HepG2 (cell line): Measurements from ENCODE around the gene ZMIZ1. TPM values are rescaled to one million over a fixed set of nuclear protein-coding genes. Genes with fewer than 3 reads are reported as not detected.

Experiments used
- ATAC-seq: fragments of 200-7000 bp; cut with Tn5 transposase; 3 replicates; pipeline ENCODE4 v1.9.1; 2020; ENCODE audit warnings: mild to moderate bottlenecking, moderate library complexity
- BruUV-seq: library from RNA; stranded (reverse); fragments of 400-500 nt; replicated peaks from 2 replicates; lab custom pipeline; 2021; lab: Mats Ljungman, UMichigan
- CTCF ChIA-PET: fragments of 300-600 bp; formaldehyde crosslinking; extraction: SDS; loops from one replicate; lab custom pipeline; 2021; ENCODE audit warnings: low total read pairs, inconsistent platforms, low intra/inter-chr PET ratio; lab: Yijun Ruan, JAX
- POLR2A ChIA-PET: fragments of 350-600 bp; sonication (Branson Sonifier 250); formaldehyde crosslinking; loops from one replicate; lab custom pipeline; 2020; ENCODE audit warnings: antibody characterized with exemption, inconsistent platforms; lab: Yijun Ruan, JAX
- DNase-seq: peaks from one replicate; pipeline ENCODE4 v3.0.0-alpha.2; 2015; ENCODE audit warnings: low spot score
- FAIRE-seq: peaks from 3 replicates; lab custom pipeline; 2011; peaks lifted over from hg19 to GRCh38; lab: Jason Lieb, UNC
- H2AFZ ChIP-seq: one replicate; pipeline ENCODE4 v1.6.1; 2011; ENCODE audit warnings: low read length, inconsistent platforms
- H3K27ac ChIP-seq: fragments of 300-600 bp; 3 replicates; pipeline ENCODE4 v1.8.0; 2011; ENCODE audit warnings: mixed run types, mild to moderate bottlenecking, mixed read lengths, low read length, inconsistent platforms; ENCODE audit not compliant: insufficient read depth; ENCODE audit errors: extremely low read length
- H3K27me3 ChIP-seq, 2 experiments: fragments of 200-600 bp in 1 of 2; 2 replicates in 1 of 2; 3 replicates in 1 of 2; pipeline versions ENCODE4 v1.6.0 to v1.8.0; 2011; ENCODE audit warnings: low read length in 2 of 2, mild to moderate bottlenecking in 2 of 2, moderate library complexity in 2 of 2, inconsistent platforms in 1 of 2; ENCODE audit not compliant: insufficient read depth in 2 of 2, control insufficient read depth in 1 of 2
- H3K36me3 ChIP-seq, 2 experiments: fragments of 200-600 bp in 1 of 2; replicated peaks in 1 of 2; 2 replicates in 1 of 2; 3 replicates in 1 of 2; pipeline versions ENCODE4 v1.5.1 to v1.8.0; 2011; ENCODE audit warnings: low read length in 2 of 2, inconsistent platforms in 1 of 2; ENCODE audit not compliant: insufficient read depth in 2 of 2, control insufficient read depth in 1 of 2
- H3K4me1 ChIP-seq: 2 replicates; pipeline ENCODE4 v1.5.1; 2012; ENCODE audit warnings: low read length, inconsistent platforms; ENCODE audit not compliant: insufficient read depth
- H3K4me2 ChIP-seq: 2 replicates; pipeline ENCODE4 v1.6.0; 2011; ENCODE audit warnings: low read depth, low read length, inconsistent platforms
- H3K4me3 ChIP-seq, 3 experiments: fragments of 200-600 bp in 1 of 3; sonication (generic), shearing (Covaris generic) in 1 of 3; replicated peaks in 1 of 3; 2 replicates each; pipeline ENCODE4 v1.5.1; 2011 to 2016; ENCODE audit warnings: low read length in 3 of 3, inconsistent platforms in 2 of 3, low read depth in 2 of 3, mild to moderate bottlenecking in 2 of 3, control low read depth in 1 of 3, mixed read lengths in 1 of 3; ENCODE audit not compliant: insufficient read depth in 1 of 3
- H3K79me2 ChIP-seq: one replicate; pipeline ENCODE4 v1.6.1; 2011; ENCODE audit warnings: low read length, inconsistent platforms; ENCODE audit not compliant: insufficient read depth
- H3K9ac ChIP-seq: 2 replicates; pipeline ENCODE4 v1.6.0; 2011; ENCODE audit warnings: mild to moderate bottlenecking, low read depth, low read length, inconsistent platforms; ENCODE audit not compliant: insufficient read depth
- H3K9me3 ChIP-seq: 2 replicates; pipeline ENCODE4 v1.5.1; 2012; ENCODE audit warnings: mild to moderate bottlenecking, low read length
- H4K20me1 ChIP-seq: 2 replicates; pipeline ENCODE4 v1.6.0; 2011; ENCODE audit warnings: inconsistent platforms, mild to moderate bottlenecking, low read length, moderate library complexity; ENCODE audit not compliant: insufficient read depth
- AGO2 ChIP-seq: fragments of 200-400 bp; formaldehyde crosslinking; optimal IDR thresholded peaks from 2 replicates; pipeline ENCODE3; 2017; ENCODE audit warnings: mild to moderate bottlenecking, low read depth, low read length, moderate library complexity
- ATF7 ChIP-seq, 2 experiments: fragments of 450-650 bp in 1 of 2; sonication (generic) in 1 of 2; formaldehyde crosslinking in 1 of 2; IDR thresholded peaks; 2 replicates each; pipeline versions ENCODE4 v1.4.0 to v1.6.1; 2016 to 2020; ENCODE audit warnings: antibody characterized with exemption in 1 of 2, mild to moderate bottlenecking in 1 of 2, missing genetic modification reagents in 1 of 2
- CAMTA2 ChIP-seq: sonication (generic); formaldehyde crosslinking; IDR thresholded peaks from 2 replicates; pipeline ENCODE4 v1.4.0; 2020; ENCODE audit warnings: mild to moderate bottlenecking, missing genetic modification reagents, borderline replicate concordance
- CC2D1A ChIP-seq: sonication (generic); formaldehyde crosslinking; IDR thresholded peaks from 2 replicates; pipeline ENCODE4 v1.8.1; 2023; ENCODE audit warnings: mild to moderate bottlenecking, missing genetic modification reagents
- RBM22 ChIP-seq: fragments of 200-400 bp; formaldehyde crosslinking; optimal IDR thresholded peaks from 2 replicates; pipeline ENCODE3; 2017; ENCODE audit warnings: mild to moderate bottlenecking, low read length, moderate library complexity
- ZNF441 ChIP-seq: sonication (generic); formaldehyde crosslinking; IDR thresholded peaks from 2 replicates; pipeline ENCODE4 v1.7.0; 2021; ENCODE audit warnings: missing genetic modification reagents, borderline replicate concordance
- ZNF672 ChIP-seq: sonication (generic); formaldehyde crosslinking; IDR thresholded peaks from 2 replicates; pipeline ENCODE4 v1.8.1; 2022; ENCODE audit warnings: missing genetic modification reagents
- ZNF772 ChIP-seq: sonication (generic); formaldehyde crosslinking; IDR thresholded peaks from 2 replicates; pipeline ENCODE4 v1.5.0; 2020; ENCODE audit warnings: mild to moderate bottlenecking, missing genetic modification reagents
- WGBS: methylation state at CpG from one replicate; pipeline ENCODE4 v1.1.6; 2017; ENCODE audit warnings: low lambda C conversion rate; 5-methylcytosine and 5-hydroxymethylcytosine counted together
- in situ Hi-C: cut with HindIII; loops from 2 replicates; pipeline ENCODE4 v1.10.0; 2017; ENCODE audit warnings: low pct_unique_long_range_greater_than_20kb; ENCODE audit not compliant: extremely low pct_ligation_motif_present
- intact Hi-C: fragments of 100-400 bp; cut with micrococcal nuclease; formaldehyde crosslinking; loops from one replicate; pipeline ENCODE4 v1.10.0; 2022; ENCODE audit not compliant: unreplicated experiment
- polyA plus RNA-seq, 8 experiments: library from polyadenylated mRNA; depleted of rRNA in 3 of 8; stranded (reverse) in 7 of 8; unstranded in 1 of 8; fragments of >200 nt; fragmentation: Illumina TruSeq in 4 of 8; extraction: Trizol in 4 of 8; gene quantifications; 2 replicates each; pipeline versions ENCODE4 v1.2.1 to v1.2.3, GENCODE V29; 2011 to 2016; ENCODE audit warnings: low read depth in 4 of 8, missing spikeins in 1 of 8, mixed read lengths in 1 of 8; ENCODE audit not compliant: insufficient read depth in 1 of 8
- total RNA-seq, 5 experiments: library from RNA; depleted of rRNA; stranded (reverse); fragments of >200 nt; fragmentation: Illumina TruSeq; extraction: Trizol; gene quantifications; 2 replicates each; pipeline ENCODE4 v1.2.3, GENCODE V29; 2016; ENCODE audit warnings: low read depth in 1 of 5
- TF ChIP-seq, protein P1 (sequence below): sonication (generic); formaldehyde crosslinking; IDR thresholded peaks from 2 replicates; pipeline ENCODE4 v1.4.0; 2020; ENCODE audit warnings: mild to moderate bottlenecking, missing genetic modification reagents, borderline replicate concordance

ZMIZ1 gene
- total and polyA plus RNA-seq, 2 of the 13 experiments (the other 11 are each of a cell fraction or from before 2014, with no cell fraction given), result 5.3 to 10.2 TPM

DNA sequence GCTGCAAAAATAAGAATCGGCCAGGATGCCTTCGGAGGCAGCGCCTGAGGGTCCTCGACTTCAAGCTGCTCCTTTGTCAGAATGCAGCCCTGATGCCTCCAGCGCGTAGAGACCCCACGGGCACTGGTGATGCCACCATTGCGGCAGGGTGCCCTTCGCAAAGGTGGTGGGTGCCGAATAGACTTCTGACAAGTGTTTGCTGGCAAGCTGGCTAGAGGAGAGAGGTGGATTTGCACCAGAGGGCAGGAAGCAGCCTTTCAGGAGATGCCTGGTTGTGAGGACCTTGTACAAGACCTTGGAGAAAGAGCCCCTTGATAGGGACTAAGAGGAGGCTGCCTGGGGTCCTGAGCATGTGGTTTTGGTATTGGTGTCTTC is 175.3 kb downstream of the ZMIZ1 start:
- ChIA-PET POLR2A (no interaction called here), CTCF (no interaction called here)
- no peak overlapping the region for H3K4me2 ChIP-seq
- no peaks in the 10 kb centered on the region for H3K4me1 ChIP-seq
- no TSS peak for BruUV-seq
- no peak overlapping the region for H3K27ac ChIP-seq
- WGBS, result 96% methylated on average over 9 of the region's 10 CpGs
- no peaks in the 10 kb centered on the region for H3K9me3 ChIP-seq
- peaks cover 10 to 33% of the 10 kb centered on the region in 2 experiments; a peak in 4 of 5 replicates for H3K36me3 ChIP-seq
- TF ChIP-seq ATF7 (IDR thresholded peaks at IDR 0.05), result no peak
- TF ChIP-seq ATF7 (CRISPR knock-in tag; IDR thresholded peaks at IDR 0.05), result no peak
- peak; percentile 84 for TF ChIP-seq RBM22
- TF ChIP-seq CAMTA2 (CRISPR knock-in tag), result no peak
- no peak for TF ChIP-seq ZNF672 (CRISPR knock-in tag)
- peak; percentile 1 for TF ChIP-seq AGO2
- TF ChIP-seq ZNF441 (CRISPR knock-in tag), result no peak
- H4K20me1 ChIP-seq, result peaks cover 44% of the 10 kb centered on the region; the same call in 1 of the 2 replicates
- ATAC-seq (no peak), DNase-seq (no peak), FAIRE-seq (no peak)
- intact Hi-C loops, result no loop called here
- no peak overlapping the region for H3K4me3 ChIP-seq
- H2AFZ ChIP-seq, result no peak overlapping the region
- no peak overlapping the region for H3K9ac ChIP-seq
- in situ Hi-C loops, result no loop called here
- peaks cover 2% of the 10 kb centered on the region for H3K79me2 ChIP-seq
- no peaks in the 10 kb centered on the region for H3K27me3 ChIP-seq

DNA sequence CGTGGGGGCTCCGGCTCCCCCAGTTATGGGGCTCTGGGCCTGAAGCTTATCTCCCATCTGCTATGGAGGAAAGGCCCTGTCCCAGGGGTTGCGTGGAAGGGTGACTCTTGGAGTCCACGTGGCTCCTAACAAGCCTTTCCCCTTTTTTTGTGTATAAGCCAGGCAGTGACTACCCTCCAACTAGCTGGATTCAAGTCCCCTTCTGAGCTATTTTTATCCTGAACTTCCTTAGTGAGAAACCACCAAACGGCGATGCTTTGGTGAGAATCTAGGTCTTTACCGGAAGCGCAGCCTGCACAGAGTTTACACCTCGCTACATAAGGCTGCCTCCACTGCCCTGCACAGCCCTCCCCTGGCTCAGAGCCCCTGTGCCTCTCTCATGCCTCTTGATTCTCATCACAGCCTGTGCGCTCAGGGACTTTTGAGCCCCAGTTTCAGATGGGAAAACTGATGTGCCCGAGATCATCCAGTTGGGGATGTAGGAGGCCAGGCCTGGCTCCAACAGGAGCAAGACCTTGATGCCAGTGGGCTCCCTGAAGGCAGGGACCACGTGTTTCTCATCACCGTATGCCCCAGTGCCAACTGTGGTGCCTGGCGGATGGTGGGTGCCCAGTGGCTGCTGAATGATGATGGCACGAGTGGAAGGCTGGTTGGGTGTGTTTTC is 176.2 kb downstream of the ZMIZ1 start:
- no peak overlapping the region for H3K4me2 ChIP-seq
- H3K36me3 ChIP-seq, result peaks cover 9 to 38% of the 10 kb centered on the region in 2 experiments; a peak in 4 of 5 replicates
- H2AFZ ChIP-seq, result no peak overlapping the region
- no peak overlapping the region for H3K9ac ChIP-seq
- DNase-seq, result no peak
- no peaks in the 10 kb centered on the region for H3K9me3 ChIP-seq
- in situ Hi-C loops, result no loop called here
- CTCF ChIA-PET, result no interaction called here
- peaks cover 2% of the 10 kb centered on the region for H3K79me2 ChIP-seq
- BruUV-seq, result no TSS peak
- ATAC-seq, result no peak
- peaks cover 42% of the 10 kb centered on the region; the same call in 1 of the 2 replicates for H4K20me1 ChIP-seq
- H3K4me3 ChIP-seq, result no peak overlapping the region
- POLR2A ChIA-PET, result no interaction called here
- intact Hi-C loops, result no loop called here
- no peak overlapping the region for H3K27ac ChIP-seq
- no peaks in the 10 kb centered on the region for H3K27me3 ChIP-seq
- 98% methylated on average over 15 of the region's 15 CpGs for whole genome bisulfite sequencing
- FAIRE-seq, result no peak
- H3K4me1 ChIP-seq, result no peaks in the 10 kb centered on the region
- TF ChIP-seq CC2D1A, result no peak
- TF ChIP-seq ZNF772, result no peak
- TF ChIP-seq, protein P1, sequence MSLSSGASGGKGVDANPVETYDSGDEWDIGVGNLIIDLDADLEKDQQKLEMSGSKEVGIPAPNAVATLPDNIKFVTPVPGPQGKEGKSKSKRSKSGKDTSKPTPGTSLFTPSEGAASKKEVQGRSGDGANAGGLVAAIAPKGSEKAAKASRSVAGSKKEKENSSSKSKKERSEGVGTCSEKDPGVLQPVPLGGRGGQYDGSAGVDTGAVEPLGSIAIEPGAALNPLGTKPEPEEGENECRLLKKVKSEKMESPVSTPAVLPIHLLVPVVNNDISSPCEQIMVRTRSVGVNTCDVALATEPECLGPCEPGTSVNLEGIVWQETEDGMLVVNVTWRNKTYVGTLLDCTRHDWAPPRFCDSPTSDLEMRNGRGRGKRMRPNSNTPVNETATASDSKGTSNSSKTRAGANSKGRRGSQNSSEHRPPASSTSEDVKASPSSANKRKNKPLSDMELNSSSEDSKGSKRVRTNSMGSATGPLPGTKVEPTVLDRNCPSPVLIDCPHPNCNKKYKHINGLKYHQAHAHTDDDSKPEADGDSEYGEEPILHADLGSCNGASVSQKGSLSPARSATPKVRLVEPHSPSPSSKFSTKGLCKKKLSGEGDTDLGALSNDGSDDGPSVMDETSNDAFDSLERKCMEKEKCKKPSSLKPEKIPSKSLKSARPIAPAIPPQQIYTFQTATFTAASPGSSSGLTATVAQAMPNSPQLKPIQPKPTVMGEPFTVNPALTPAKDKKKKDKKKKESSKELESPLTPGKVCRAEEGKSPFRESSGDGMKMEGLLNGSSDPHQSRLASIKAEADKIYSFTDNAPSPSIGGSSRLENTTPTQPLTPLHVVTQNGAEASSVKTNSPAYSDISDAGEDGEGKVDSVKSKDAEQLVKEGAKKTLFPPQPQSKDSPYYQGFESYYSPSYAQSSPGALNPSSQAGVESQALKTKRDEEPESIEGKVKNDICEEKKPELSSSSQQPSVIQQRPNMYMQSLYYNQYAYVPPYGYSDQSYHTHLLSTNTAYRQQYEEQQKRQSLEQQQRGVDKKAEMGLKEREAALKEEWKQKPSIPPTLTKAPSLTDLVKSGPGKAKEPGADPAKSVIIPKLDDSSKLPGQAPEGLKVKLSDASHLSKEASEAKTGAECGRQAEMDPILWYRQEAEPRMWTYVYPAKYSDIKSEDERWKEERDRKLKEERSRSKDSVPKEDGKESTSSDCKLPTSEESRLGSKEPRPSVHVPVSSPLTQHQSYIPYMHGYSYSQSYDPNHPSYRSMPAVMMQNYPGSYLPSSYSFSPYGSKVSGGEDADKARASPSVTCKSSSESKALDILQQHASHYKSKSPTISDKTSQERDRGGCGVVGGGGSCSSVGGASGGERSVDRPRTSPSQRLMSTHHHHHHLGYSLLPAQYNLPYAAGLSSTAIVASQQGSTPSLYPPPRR (CRISPR knock-in tag), result no peak
